ENCODE data around the gene TMEM184A.

- no peak for TF ChIP-seq CTCF (IDR thresholded peaks at IDR 0.05; ENCODE audit: poor library complexity)
- no peak for TF ChIP-seq EZH2 (IDR thresholded peaks at IDR 0.05; ENCODE audit: borderline replicate concordance)
- TF ChIP-seq EZH2phosphoT487 (IDR thresholded peaks at IDR 0.05; ENCODE audit: low read depth, severe bottlenecking, unreplicated experiment) = no peak
Observed at GRCh38 chr7:1576521-1577253, 20.7 kb upstream of the TMEM184A start.

Measured in hepatocyte (in vitro differentiated cells).